Neural progenitor cell (in vitro differentiated cells): Measurements from ENCODE around the gene ICE1.

ENCODE experiments used
- CTCF ChIP-seq: fragments of 200-600 bp; sonication (generic); IDR thresholded peaks from 2 replicates; pipeline ENCODE4 v1.5.1; 2017; ENCODE audit warnings: antibody characterized with exemption, mild to moderate bottlenecking
- EZH2 ChIP-seq: fragments of 200-600 bp; sonication (generic); IDR thresholded peaks from 2 replicates; pipeline ENCODE4 v1.6.1; 2017; ENCODE audit warnings: antibody characterized with exemption, mild to moderate bottlenecking, moderate library complexity

- TF ChIP-seq CTCF (no peak), EZH2 (no peak)
Measured at GRCh38 chr5:5521029-5521428, 98.6 kb downstream of the ICE1 start.
